Peyer's patch (tissue), 4 donors: ENCODE measurements around the gene SMCO1. TPM values are rescaled to one million over a fixed set of nuclear protein-coding genes. Genes with fewer than 3 reads are reported as not detected.
"Not testable (repeated sequence)": the region's sequence is repeated elsewhere in the genome, so short reads cannot be mapped to it uniquely, and the experiment has no call there.

ENCODE experiments used
- DNase-seq, 3 donors: peaks; one replicate each; pipeline ENCODE4 v3.0.0-alpha.2; 2017 to 2019
- H3K27ac ChIP-seq, 4 donors: fragments of 200-600 bp; sonication (generic); one replicate each; pipeline ENCODE4 v1.5.1; 2016 to 2019
- H3K27me3 ChIP-seq, 2 donors: fragments of 200-600 bp; sonication (generic); one replicate each; pipeline ENCODE4 v1.5.1; 2019
- H3K36me3 ChIP-seq, 3 donors: fragments of 200-600 bp; sonication (generic); one replicate each; pipeline ENCODE4 v1.5.1; 2016 to 2019
- H3K4me1 ChIP-seq, 4 donors: fragments of 200-600 bp; sonication (generic); one replicate each; pipeline ENCODE4 v1.5.1; 2016 to 2019
- H3K4me3 ChIP-seq, 4 donors: fragments of 200-600 bp; sonication (generic); 1 replicate in 3 of 4; 2 replicates in 1 of 4; pipeline ENCODE4 v1.5.1; 2016 to 2019; ENCODE audit warnings: mild to moderate bottlenecking in 1 of 4
- H3K9me3 ChIP-seq, 4 donors: fragments of 200-600 bp; sonication (generic); one replicate each; pipeline ENCODE4 v1.5.1; 2016 to 2019; ENCODE audit warnings: mild to moderate bottlenecking in 1 of 4
- CTCF ChIP-seq, 6 experiments: fragments of 450-650 bp in 4 of 6; fragments of 200-600 bp in 2 of 6; sonication (generic) in 1 of 6; IDR thresholded peaks; one replicate each; pipeline ENCODE4 v1.5.1; 2017 to 2019; ENCODE audit warnings: antibody characterized with exemption in 6 of 6, mild to moderate bottlenecking in 3 of 6, moderate library complexity in 1 of 6
- POLR2A ChIP-seq, 2 donors: fragments of 450-650 bp; IDR thresholded peaks; one replicate each; pipeline ENCODE4 v1.5.1; 2017; ENCODE audit warnings: antibody characterized with exemption in 2 of 2, mild to moderate bottlenecking in 2 of 2, moderate library complexity in 2 of 2
- total RNA-seq, 4 donors: library from RNA; depleted of rRNA; stranded (reverse); fragments of >200 nt; gene quantifications; one replicate each; pipeline ENCODE4 v1.1.0, GENCODE V29; 2016

SMCO1 gene
- total RNA-seq, 4 donors from 2014 or later = not detected

GRCh38 chr3:196531418-196531817, 16.3 kb upstream of the SMCO1 start:
- no peak overlapping the region for H3K27ac ChIP-seq
- H3K4me3 ChIP-seq = no peak overlapping the region
- H3K27me3 ChIP-seq = no peaks in the 10 kb centered on the region
- H3K9me3 ChIP-seq = peaks cover 0 to 3% (median 0%) of the 10 kb centered on the region in 4 donors
- no peak for TF ChIP-seq CTCF (IDR thresholded peaks at IDR 0.05)
- TF ChIP-seq POLR2A (IDR thresholded peaks at IDR 0.05) = no peak
- no peaks in the 10 kb centered on the region for H3K36me3 ChIP-seq
- DNase-seq = no peak
- no peaks in the 10 kb centered on the region for H3K4me1 ChIP-seq

GRCh38 chr3:196528639-196529233, 13.6 kb upstream of the SMCO1 start:
- Histone ChIP-seq H3K36me3 (no peaks in the 10 kb centered on the region), H3K27me3 (no peaks in the 10 kb centered on the region), H3K27ac (peak overlapping the region in 3 of 4 donors; percentile 21 to 45 (median 43)), H3K4me1 (no peaks in the 10 kb centered on the region), H3K4me3 (peak overlapping the region; percentile 21 to 53 (median 44)), H3K9me3 (peaks cover 0 to 3% (median 0%) of the 10 kb centered on the region in 4 donors)
- DNase-seq = peak; percentile 59 to 81 (median 73)
- TF ChIP-seq POLR2A (IDR thresholded peaks at IDR 0.05) (no peak), CTCF (IDR thresholded peaks at IDR 0.05) (peak; percentile 44 to 74 (median 56))

DNA sequence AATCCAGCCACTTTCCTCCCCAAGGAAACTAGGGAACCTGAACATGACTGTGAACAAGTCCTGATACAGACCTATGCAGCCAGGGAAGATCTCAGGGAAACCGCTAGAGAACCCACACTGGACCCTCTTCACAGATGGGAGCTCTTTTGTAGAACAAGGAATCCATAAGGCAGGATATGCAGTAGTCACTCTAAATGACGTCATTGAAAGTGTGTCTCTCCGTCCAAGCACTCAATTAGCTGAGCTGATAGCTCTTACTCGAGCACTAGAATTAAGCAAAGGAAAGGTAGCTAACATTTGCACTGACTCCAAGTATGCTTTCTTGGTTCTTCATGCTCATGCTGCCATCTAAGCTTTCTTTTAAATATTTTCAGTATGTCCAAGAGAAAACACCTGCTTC, 10.0 kb upstream of the SMCO1 start:
- H3K9me3 ChIP-seq = peaks cover 0 to 21% (median 2%) of the 10 kb centered on the region in 4 donors
- DNase-seq = no peak
- no peak for TF ChIP-seq CTCF (IDR thresholded peaks at IDR 0.05)
- TF ChIP-seq POLR2A (IDR thresholded peaks at IDR 0.05) = no peak
- H3K36me3 ChIP-seq = no peaks in the 10 kb centered on the region
- no peak overlapping the region for H3K4me3 ChIP-seq
- H3K27me3 ChIP-seq = no peaks in the 10 kb centered on the region
- H3K27ac ChIP-seq = no peak overlapping the region
- H3K4me1 ChIP-seq = no peaks in the 10 kb centered on the region

- H3K36me3 ChIP-seq = no peaks in the 10 kb centered on the region
- no peaks in the 10 kb centered on the region for H3K4me1 ChIP-seq
- H3K4me3 ChIP-seq = no peak overlapping the region
These were observed 9.4 kb upstream of the SMCO1 start for GRCh38 chr3:196524527-196524926.

GRCh38 chr3:196523841-196524240, 8.7 kb upstream of the SMCO1 start:
- Histone ChIP-seq H3K36me3 (no peaks in the 10 kb centered on the region), H3K27me3 (no peaks in the 10 kb centered on the region), H3K4me3 (no peak overlapping the region), H3K4me1 (no peaks in the 10 kb centered on the region), H3K27ac (no peak overlapping the region), H3K9me3 (peaks cover 0 to 34% (median 8%) of the 10 kb centered on the region in 4 donors)
- no peak for TF ChIP-seq CTCF (IDR thresholded peaks at IDR 0.05)
- TF ChIP-seq POLR2A (IDR thresholded peaks at IDR 0.05) = no peak
- no peak for DNase-seq

More at GRCh38 chr3:196524527-196524926, 9.4 kb upstream of the SMCO1 start:
- H3K27ac ChIP-seq = no peak overlapping the region
- DNase-seq = no peak
- TF ChIP-seq CTCF (IDR thresholded peaks at IDR 0.05) (no peak), POLR2A (IDR thresholded peaks at IDR 0.05) (no peak)
- peaks cover 0 to 27% (median 4%) of the 10 kb centered on the region in 4 donors for H3K9me3 ChIP-seq
- H3K27me3 ChIP-seq = no peaks in the 10 kb centered on the region

DNA sequence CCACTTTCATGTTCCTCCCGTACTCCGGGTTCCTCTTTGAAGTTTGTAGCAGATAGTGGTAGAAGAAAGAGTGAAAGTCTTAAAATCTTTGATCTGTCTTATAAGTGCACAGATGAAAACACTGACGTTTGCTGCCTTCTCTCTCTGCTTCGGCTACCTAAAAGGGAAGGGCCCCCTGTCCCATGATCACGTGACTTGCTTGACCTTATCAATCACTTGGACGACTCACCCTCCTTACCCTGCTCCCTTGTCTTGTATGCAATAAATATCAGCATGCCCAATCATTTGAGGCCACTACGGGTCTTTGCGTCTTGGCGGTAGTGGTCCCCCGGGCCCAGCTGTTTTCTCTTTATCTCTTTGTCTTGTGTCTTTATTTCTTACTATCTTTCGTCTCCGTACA, 6.1 kb upstream of the SMCO1 start:
- not testable (repeated sequence) for H3K4me1 ChIP-seq, H3K27me3 ChIP-seq, DNase-seq, H3K27ac ChIP-seq, H3K4me3 ChIP-seq, H3K36me3 ChIP-seq
- peaks cover 0 to 53% (median 13%) of the 10 kb centered on the region in 4 donors for H3K9me3 ChIP-seq
